Adipocyte (in vitro differentiated cells): ENCODE data around the gene TEKT1.
"Not testable (repeated sequence)": the region's sequence is repeated elsewhere in the genome, so short reads cannot be mapped to it uniquely, and the experiment has no call there.

Source experiments
- DNase-seq: peaks from one replicate; pipeline ENCODE4 v3.0.0-alpha.2; 2015; ENCODE audit warnings: low read depth
- H3K27me3 ChIP-seq: replicated peaks from 2 replicates; pipeline ENCODE4 v1.7.0; 2013; ENCODE audit warnings: mild to moderate bottlenecking, low read length, moderate library complexity; ENCODE audit not compliant: control insufficient read depth, insufficient read depth
- H3K36me3 ChIP-seq: 2 replicates; pipeline ENCODE4 v1.7.0; 2013; ENCODE audit warnings: low read length, mild to moderate bottlenecking, moderate library complexity; ENCODE audit not compliant: control insufficient read depth, insufficient read depth, severe bottlenecking
- H3K4me1 ChIP-seq: 2 replicates; pipeline ENCODE4 v1.7.0; 2013; ENCODE audit warnings: mild to moderate bottlenecking, low read length, moderate library complexity; ENCODE audit not compliant: control insufficient read depth, insufficient read depth
- H3K4me3 ChIP-seq: 2 replicates; pipeline ENCODE4 v1.7.0; 2013; ENCODE audit warnings: mild to moderate bottlenecking, low read length, moderate library complexity
- H3K9ac ChIP-seq: 2 replicates; pipeline ENCODE4 v1.7.0; 2013; ENCODE audit warnings: mild to moderate bottlenecking, low read length, moderate library complexity
- H3K9me3 ChIP-seq: 2 replicates; pipeline ENCODE4 v1.7.0; 2013; ENCODE audit warnings: mild to moderate bottlenecking, low read length, moderate library complexity; ENCODE audit not compliant: control insufficient read depth

Gene TEKT1

DNA sequence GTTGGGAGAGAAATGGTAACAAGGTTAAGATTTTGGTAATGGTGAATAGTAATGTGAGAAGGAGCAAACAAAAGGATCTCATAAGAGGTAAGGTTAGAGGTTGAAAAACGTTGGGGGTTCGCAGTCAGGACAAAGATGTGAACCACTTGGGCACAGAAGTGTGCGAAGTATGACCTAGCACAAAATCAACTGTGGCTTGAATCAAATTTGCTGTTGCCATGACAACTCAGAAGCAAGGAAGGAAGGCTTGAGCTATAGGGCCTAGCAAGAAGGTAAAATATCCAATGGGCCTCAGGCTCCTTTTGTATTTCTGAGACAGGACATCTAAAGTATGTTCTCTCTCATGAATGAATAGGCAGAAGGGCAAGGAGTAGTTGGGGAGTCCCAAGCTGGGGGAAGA lies 24.5 kb upstream of the TEKT1 start:
- H3K9me3 ChIP-seq = peaks cover 16% of the 10 kb centered on the region
- DNase-seq = no peak
- peaks cover 35% of the 10 kb centered on the region for H3K27me3 ChIP-seq

DNA sequence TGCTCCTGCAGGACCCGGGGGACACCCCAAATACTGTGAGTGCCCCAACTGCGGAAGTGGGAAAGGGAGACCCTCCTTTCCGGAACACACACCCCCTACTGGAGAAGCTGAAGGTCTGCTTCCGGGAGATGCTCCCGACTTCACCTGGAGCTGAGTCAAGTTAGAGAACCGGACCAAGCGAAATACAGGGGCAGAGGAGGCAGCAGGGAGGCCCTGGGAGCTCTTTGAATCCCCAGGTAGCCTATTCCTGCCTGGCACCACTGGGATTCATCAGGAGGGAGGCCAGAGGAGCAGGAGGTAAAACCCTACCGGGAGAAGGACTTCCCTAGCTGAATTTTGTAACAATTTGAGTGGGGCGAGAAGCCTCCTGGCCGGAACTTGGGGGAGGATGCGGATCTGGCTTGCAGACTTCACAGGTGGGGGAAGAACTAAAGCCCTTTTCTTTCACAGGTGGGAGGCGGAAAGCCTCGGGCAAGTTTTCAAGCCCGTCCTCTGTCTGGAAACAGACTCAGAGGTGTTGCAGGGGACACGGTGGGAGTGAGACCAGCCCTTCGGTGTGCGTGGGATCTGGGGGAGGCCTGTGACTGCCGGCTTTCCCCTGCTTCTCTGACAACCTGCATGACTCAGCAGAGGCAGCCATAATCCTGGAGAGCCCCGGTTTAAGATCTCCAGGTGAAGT lies 22.4 kb upstream of the TEKT1 start:
- no peaks in the 10 kb centered on the region for H3K4me1 ChIP-seq
- no peak overlapping the region for H3K4me3 ChIP-seq
- DNase-seq = no peak
- H3K36me3 ChIP-seq = no peaks in the 10 kb centered on the region
- H3K27me3 ChIP-seq = peaks cover 39% of the 10 kb centered on the region
- no peaks in the 10 kb centered on the region for H3K9me3 ChIP-seq
- H3K9ac ChIP-seq = no peak overlapping the region

More for the DNA sequence above, 24.5 kb upstream of the TEKT1 start:
- Histone ChIP-seq H3K9ac (no peak overlapping the region), H3K36me3 (no peaks in the 10 kb centered on the region), H3K4me1 (no peaks in the 10 kb centered on the region), H3K4me3 (no peak overlapping the region)

- H3K9me3 ChIP-seq, DNase-seq, H3K36me3 ChIP-seq, H3K9ac ChIP-seq, H3K4me1 ChIP-seq, H3K4me3 ChIP-seq: not testable (repeated sequence)
- peaks cover 29% of the 10 kb centered on the region for H3K27me3 ChIP-seq
Measured at GRCh38 chr17:6848545-6849179, 17.1 kb upstream of the TEKT1 start.

DNA sequence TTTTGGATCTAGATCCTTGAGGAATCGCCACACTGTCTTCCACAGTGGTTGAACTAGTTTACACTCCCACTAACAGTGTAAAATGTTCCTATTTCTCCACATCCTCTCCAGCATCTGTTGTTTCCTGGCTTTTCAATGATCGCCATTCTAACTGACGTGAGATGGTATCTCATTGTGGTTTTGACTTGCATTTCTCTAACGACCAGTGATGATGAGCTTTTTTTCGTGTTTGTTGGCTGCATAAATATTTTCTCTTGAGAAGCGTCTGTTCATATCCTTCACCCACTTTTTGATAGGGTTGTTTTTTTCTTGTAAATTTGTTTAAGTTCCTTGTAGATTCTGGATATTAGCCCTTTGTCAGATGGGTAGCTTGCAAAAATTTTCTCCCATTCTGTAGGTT lies 14.6 kb upstream of the TEKT1 start:
- not testable (repeated sequence) for H3K4me3 ChIP-seq, H3K9ac ChIP-seq, H3K4me1 ChIP-seq, H3K9me3 ChIP-seq, H3K36me3 ChIP-seq, DNase-seq
- H3K27me3 ChIP-seq = peaks cover 28% of the 10 kb centered on the region

- H3K9ac ChIP-seq, H3K9me3 ChIP-seq, H3K4me3 ChIP-seq, DNase-seq, H3K36me3 ChIP-seq, H3K4me1 ChIP-seq: not testable (repeated sequence)
- peaks cover 30% of the 10 kb centered on the region for H3K27me3 ChIP-seq
Measured at GRCh38 chr17:6844406-6844805, 12.9 kb upstream of the TEKT1 start.

GRCh38 chr17:6843241-6843880 lies 11.8 kb upstream of the TEKT1 start:
- peak; percentile 87 for DNase-seq
- H3K9me3 ChIP-seq = no peaks in the 10 kb centered on the region
- H3K4me3 ChIP-seq = no peak overlapping the region
- no peaks in the 10 kb centered on the region for H3K36me3 ChIP-seq
- H3K4me1 ChIP-seq = no peaks in the 10 kb centered on the region
- H3K27me3 ChIP-seq = peaks cover 35% of the 10 kb centered on the region
- H3K9ac ChIP-seq = no peak overlapping the region

GRCh38 chr17:6841769-6842168 lies 10.2 kb upstream of the TEKT1 start:
- not testable (repeated sequence) for DNase-seq, H3K36me3 ChIP-seq, H3K4me1 ChIP-seq, H3K4me3 ChIP-seq, H3K9ac ChIP-seq, H3K9me3 ChIP-seq
- H3K27me3 ChIP-seq = peaks cover 44% of the 10 kb centered on the region

- no peaks in the 10 kb centered on the region for H3K36me3 ChIP-seq
Measured at GRCh38 chr17:6830383-6830986, 1.0 kb downstream of the TEKT1 start.

DNA sequence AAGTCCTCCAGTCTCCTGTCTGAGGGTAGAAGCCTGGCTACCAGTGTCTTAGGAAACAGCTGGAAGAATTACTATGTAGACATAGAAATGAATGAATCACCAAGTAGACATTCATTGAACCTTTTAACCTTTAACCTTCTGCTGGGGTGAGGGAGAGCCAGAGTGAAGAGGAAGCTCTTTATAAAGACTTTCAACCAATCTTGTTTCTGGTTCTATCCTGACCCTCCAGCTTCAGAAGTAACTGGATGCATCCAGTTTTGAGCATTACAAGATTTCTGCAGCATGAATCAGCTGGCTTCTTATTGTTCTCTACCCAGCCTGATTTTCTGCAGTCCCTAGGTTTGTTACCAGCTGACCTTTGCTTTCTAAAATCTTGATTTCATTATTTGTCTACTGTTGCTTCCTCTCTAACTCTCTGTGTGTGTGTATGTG lies 8.5 kb downstream of the TEKT1 start:
- Histone ChIP-seq H3K4me3 (no peak overlapping the region), H3K4me1 (peaks cover 11% of the 10 kb centered on the region), H3K9me3 (peaks cover 6% of the 10 kb centered on the region), H3K9ac (no peak overlapping the region), H3K36me3 (no peaks in the 10 kb centered on the region), H3K27me3 (peaks cover 12% of the 10 kb centered on the region)
- DNase-seq = peak; percentile 4

More at GRCh38 chr17:6830383-6830986, 1.0 kb downstream of the TEKT1 start:
- H3K4me3 ChIP-seq = no peak overlapping the region
- no peaks in the 10 kb centered on the region for H3K9me3 ChIP-seq
- peaks cover 4% of the 10 kb centered on the region for H3K4me1 ChIP-seq
- H3K27me3 ChIP-seq = peaks cover 55% of the 10 kb centered on the region
- no peak for DNase-seq
- no peak overlapping the region for H3K9ac ChIP-seq

DNA sequence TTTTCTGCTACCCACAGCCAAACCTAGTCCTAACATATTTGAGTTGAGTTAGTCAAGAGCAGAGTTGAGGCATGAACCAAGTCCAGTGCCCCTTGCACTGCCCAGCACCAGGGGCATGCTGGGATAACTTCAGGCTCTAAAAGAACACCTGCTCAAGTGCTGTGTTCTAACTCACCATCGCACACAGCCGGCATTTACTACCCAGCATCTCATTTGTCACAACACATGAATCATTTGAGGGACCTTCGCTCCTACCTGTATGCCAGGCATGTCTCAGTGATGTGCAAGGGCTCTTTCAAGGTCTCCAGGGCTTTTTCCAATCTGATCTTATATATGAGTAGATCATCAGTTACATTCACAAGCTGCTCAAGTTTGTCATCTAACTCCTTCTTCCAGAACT lies 12.6 kb downstream of the TEKT1 start:
- H3K9ac ChIP-seq = no peak overlapping the region
- no peaks in the 10 kb centered on the region for H3K36me3 ChIP-seq
- H3K4me1 ChIP-seq = peaks cover 11% of the 10 kb centered on the region
- peaks cover 6% of the 10 kb centered on the region for H3K9me3 ChIP-seq
- H3K4me3 ChIP-seq = no peak overlapping the region
- peaks cover 13% of the 10 kb centered on the region for H3K27me3 ChIP-seq
- no peak for DNase-seq

DNA sequence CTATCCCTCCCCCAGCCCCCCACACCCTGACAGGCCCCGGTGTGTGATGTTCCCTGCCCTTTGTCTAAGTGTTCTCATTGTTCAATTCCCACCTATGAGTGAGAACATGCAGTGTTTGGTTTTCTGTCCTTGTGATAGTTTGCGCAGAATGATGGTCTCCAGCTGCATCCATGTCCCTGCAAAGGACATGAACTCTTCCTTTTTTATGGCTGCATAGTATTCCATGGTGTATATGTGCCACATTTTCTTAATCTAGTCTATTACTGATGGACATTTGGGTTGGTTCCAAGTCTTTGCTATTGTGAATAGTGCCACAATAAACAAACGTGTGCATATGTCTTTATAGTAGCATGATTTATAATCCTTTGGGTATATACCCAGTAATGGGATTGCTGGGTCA lies 15.2 kb downstream of the TEKT1 start:
- not testable (repeated sequence) for H3K4me1 ChIP-seq, H3K36me3 ChIP-seq, DNase-seq, H3K4me3 ChIP-seq, H3K9me3 ChIP-seq, H3K9ac ChIP-seq
- H3K27me3 ChIP-seq = peaks cover 24% of the 10 kb centered on the region
